ENCODE data around the gene SLBP. TPM values are rescaled to one million over a fixed set of nuclear protein-coding genes. Genes with fewer than 3 reads are reported as not detected.

SLBP gene
- total RNA-seq, 1 donor from 2014 or later: 11.7 TPM

GRCh38 chr4:1683261-1683735 is 28.8 kb downstream of the SLBP start:
- Histone ChIP-seq H3K36me3 (no peaks in the 10 kb centered on the region), H3K27me3 (ENCODE audit: low read depth) (no peaks in the 10 kb centered on the region), H3K4me3 (peak overlapping the region; percentile 77), H3K4me1 (peaks cover 14% of the 10 kb centered on the region), H3K27ac (replicated peaks) (peak overlapping the region; percentile 67), H3K9me3 (replicated peaks) (no peaks in the 10 kb centered on the region)
- TF ChIP-seq CTCF (IDR thresholded peaks at IDR 0.05; ENCODE audit: borderline replicate concordance): no peak
- intact Hi-C loops (cut with micrococcal nuclease): no loop called here
- DNase-seq: no peak

DNA sequence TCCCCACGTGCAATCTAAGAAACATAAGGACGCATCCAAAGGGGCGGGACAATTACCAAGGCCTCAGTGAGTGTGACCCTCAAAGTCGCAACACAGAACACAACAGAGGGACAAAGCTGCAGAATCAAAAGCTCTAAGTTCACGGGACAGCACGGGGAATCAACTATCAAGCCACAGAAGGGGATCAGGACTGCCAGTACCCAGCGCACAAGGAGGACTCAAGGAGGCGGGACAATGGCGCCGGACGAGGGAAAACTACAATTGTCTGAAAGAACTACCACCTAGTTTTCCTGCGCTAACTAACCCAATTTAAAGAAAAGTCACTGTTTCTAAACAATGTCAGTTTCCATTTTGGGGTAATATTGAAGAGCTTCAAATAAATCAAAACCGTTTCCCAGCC is 29.3 kb downstream of the SLBP start:
- Histone ChIP-seq H3K9me3 (replicated peaks) (no peaks in the 10 kb centered on the region), H3K27me3 (ENCODE audit: low read depth) (no peaks in the 10 kb centered on the region), H3K4me1 (peaks cover 14% of the 10 kb centered on the region), H3K4me3 (peak overlapping the region; percentile 77), H3K36me3 (no peaks in the 10 kb centered on the region), H3K27ac (replicated peaks) (peak overlapping the region; percentile 67)
- no peak for TF ChIP-seq CTCF (IDR thresholded peaks at IDR 0.05; ENCODE audit: borderline replicate concordance)
- intact Hi-C loops (cut with micrococcal nuclease): no loop called here
- no peak for DNase-seq

- no peaks in the 10 kb centered on the region for H3K27me3 ChIP-seq (ENCODE audit: low read depth)
- no peak for TF ChIP-seq CTCF (IDR thresholded peaks at IDR 0.05; ENCODE audit: borderline replicate concordance)
- H3K27ac ChIP-seq (replicated peaks): no peak overlapping the region
- H3K4me1 ChIP-seq: peaks cover 3% of the 10 kb centered on the region
- no peaks in the 10 kb centered on the region for H3K9me3 ChIP-seq (replicated peaks)
- DNase-seq: no peak
- H3K4me3 ChIP-seq: no peak overlapping the region
- no peaks in the 10 kb centered on the region for H3K36me3 ChIP-seq
- intact Hi-C loops (cut with micrococcal nuclease): no loop called here
These were observed 33.9 kb downstream of the SLBP start for GRCh38 chr4:1678244-1678643.

DNA sequence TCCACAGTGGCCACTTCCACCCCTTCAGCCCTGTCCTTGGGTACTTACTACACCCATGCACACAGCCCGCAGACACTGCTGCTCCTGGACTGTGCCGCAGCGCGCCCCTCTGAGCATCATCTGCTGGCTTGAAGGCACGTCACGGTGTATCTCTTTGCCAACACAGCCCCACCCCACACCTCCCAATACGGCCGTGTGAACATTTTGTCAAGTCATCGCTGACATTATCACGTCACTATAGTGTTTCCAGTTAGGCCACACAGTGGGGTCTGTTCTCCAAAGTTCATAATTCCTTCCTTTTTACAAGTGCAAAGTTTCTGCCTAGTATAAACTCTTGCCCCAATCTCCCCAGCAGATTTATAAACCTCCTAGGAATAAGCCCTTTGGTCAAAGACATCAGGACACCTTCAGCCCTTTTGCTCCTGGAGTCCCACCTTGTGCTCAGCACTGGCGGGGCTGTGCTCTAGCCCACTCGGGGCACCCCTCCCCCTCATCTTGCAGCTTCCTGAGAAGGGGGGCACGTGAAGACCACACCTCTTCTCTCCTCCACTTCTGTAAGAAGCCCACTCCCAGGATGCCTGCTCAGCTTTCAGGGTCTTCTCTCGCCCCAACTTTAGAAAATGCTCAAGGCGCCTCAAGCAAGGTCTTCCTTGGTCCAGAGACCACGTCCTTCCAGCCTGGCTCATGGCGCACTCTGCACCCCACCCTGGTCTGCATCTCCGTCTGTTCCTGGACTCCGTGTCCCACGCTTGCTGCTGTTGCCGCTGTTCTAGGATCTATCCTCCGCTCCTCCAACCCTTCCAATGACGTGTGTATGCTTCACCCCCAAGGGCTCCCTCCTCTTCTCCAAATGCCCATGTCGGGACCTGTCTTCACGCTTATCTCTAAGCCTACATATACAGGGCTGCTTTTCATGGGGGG is 35.3 kb downstream of the SLBP start:
- no peak for TF ChIP-seq CTCF (IDR thresholded peaks at IDR 0.05; ENCODE audit: borderline replicate concordance)
- no peaks in the 10 kb centered on the region for H3K27me3 ChIP-seq (ENCODE audit: low read depth)
- H3K36me3 ChIP-seq: no peaks in the 10 kb centered on the region
- DNase-seq: no peak
- intact Hi-C loops (cut with micrococcal nuclease): no loop called here
- no peaks in the 10 kb centered on the region for H3K4me1 ChIP-seq
- H3K9me3 ChIP-seq (replicated peaks): no peaks in the 10 kb centered on the region
- no peak overlapping the region for H3K27ac ChIP-seq (replicated peaks)
- H3K4me3 ChIP-seq: no peak overlapping the region

DNA sequence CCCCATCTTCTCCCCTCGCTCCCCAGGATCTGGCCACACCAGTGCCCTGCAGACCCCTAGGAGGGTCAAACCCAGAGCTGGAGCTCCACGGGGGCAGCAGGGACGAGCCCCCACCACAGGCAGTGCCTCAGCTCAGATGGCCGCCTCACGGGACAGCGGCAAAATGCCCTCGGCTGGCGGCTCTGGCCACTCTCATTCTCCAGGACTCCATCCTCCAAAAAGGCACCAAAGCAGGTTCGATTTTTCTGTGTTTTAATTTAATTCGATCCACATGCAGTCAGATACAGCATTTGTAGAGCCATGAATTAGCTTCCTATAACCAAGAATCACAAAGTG is 36.3 kb downstream of the SLBP start:
- TF ChIP-seq CTCF (IDR thresholded peaks at IDR 0.05; ENCODE audit: borderline replicate concordance): no peak
- intact Hi-C loops (cut with micrococcal nuclease): no loop called here
- Histone ChIP-seq H3K36me3 (no peaks in the 10 kb centered on the region), H3K27me3 (ENCODE audit: low read depth) (no peaks in the 10 kb centered on the region), H3K4me3 (no peak overlapping the region), H3K27ac (replicated peaks) (no peak overlapping the region), H3K4me1 (no peaks in the 10 kb centered on the region), H3K9me3 (replicated peaks) (no peaks in the 10 kb centered on the region)
- DNase-seq: no peak
